Measurements from ENCODE around the gene ZDHHC3.

DNA sequence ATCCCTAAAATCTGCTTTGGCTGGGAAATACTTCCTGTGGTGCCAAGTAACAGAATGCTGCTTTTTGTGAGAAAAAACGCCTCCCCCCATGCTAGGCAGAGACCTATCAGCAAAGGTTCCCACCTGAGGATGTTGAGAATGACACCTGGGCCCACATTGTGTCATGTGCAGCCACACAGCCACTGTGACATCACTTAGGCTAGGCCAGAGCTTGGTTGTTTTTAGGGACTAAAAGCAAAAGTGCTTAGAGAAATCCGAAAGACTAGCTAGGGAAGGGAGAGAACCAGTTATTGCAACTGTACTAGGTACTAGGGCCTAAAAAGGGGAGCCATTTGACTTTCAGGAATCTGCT, 6.2 kb downstream of the ZDHHC3 start:
- TF ChIP-seq, protein P1, sequence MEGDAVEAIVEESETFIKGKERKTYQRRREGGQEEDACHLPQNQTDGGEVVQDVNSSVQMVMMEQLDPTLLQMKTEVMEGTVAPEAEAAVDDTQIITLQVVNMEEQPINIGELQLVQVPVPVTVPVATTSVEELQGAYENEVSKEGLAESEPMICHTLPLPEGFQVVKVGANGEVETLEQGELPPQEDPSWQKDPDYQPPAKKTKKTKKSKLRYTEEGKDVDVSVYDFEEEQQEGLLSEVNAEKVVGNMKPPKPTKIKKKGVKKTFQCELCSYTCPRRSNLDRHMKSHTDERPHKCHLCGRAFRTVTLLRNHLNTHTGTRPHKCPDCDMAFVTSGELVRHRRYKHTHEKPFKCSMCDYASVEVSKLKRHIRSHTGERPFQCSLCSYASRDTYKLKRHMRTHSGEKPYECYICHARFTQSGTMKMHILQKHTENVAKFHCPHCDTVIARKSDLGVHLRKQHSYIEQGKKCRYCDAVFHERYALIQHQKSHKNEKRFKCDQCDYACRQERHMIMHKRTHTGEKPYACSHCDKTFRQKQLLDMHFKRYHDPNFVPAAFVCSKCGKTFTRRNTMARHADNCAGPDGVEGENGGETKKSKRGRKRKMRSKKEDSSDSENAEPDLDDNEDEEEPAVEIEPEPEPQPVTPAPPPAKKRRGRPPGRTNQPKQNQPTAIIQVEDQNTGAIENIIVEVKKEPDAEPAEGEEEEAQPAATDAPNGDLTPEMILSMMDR (conservative IDR thresholded peaks at IDR 0.05; ENCODE audit: low read depth, low read length): no peak
- TF ChIP-seq EZH2 (IDR thresholded peaks at IDR 0.05; ENCODE audit: borderline replicate concordance, low read depth, low read length, poor library complexity, severe bottlenecking): no peak

Measured in A673 (cell line).